Parathyroid adenoma (tissue), 2 donors: ENCODE measurements around the gene GRIK2.

ENCODE experiments used
- H2AFZ ChIP-seq: fragments of 300-600 bp; sonication (generic); one replicate; pipeline ENCODE4 v1.7.0; 2017; ENCODE audit warnings: antibody characterized with exemption, mild to moderate bottlenecking
- H3K27ac ChIP-seq: fragments of 300-600 bp; sonication (generic); one replicate; pipeline ENCODE4 v1.7.0; 2017
- H3K27me3 ChIP-seq: fragments of 300-600 bp; sonication (generic); one replicate; pipeline ENCODE4 v1.7.0; 2017; ENCODE audit warnings: low read length; ENCODE audit not compliant: control insufficient read depth, insufficient read depth
- H3K36me3 ChIP-seq: fragments of 300-600 bp; sonication (generic); one replicate; pipeline ENCODE4 v1.7.0; 2017; ENCODE audit warnings: low read length; ENCODE audit not compliant: control insufficient read depth, insufficient read depth
- H3K4me1 ChIP-seq: fragments of 300-600 bp; sonication (generic); one replicate; pipeline ENCODE4 v1.7.0; 2017; ENCODE audit warnings: control low read depth
- H3K4me2 ChIP-seq: fragments of 300-600 bp; sonication (generic); one replicate; pipeline ENCODE4 v1.7.0; 2017; ENCODE audit warnings: low read length
- H3K4me3 ChIP-seq: fragments of 300-600 bp; sonication (generic); one replicate; pipeline ENCODE4 v1.7.0; 2017; ENCODE audit warnings: low read depth, low read length
- H3K79me2 ChIP-seq: fragments of 300-600 bp; sonication (generic); one replicate; pipeline ENCODE4 v1.7.0; 2017; ENCODE audit warnings: control low read depth
- H3K9ac ChIP-seq: fragments of 300-600 bp; sonication (generic); one replicate; pipeline ENCODE4 v1.7.0; 2017; ENCODE audit warnings: mild to moderate bottlenecking
- H3K9me3 ChIP-seq: fragments of 300-600 bp; sonication (generic); one replicate; pipeline ENCODE4 v1.7.0; 2017; ENCODE audit warnings: low read length; ENCODE audit not compliant: control insufficient read depth
- TF ChIP-seq, protein P1 (sequence below): fragments of 300-600 bp; sonication (generic); IDR thresholded peaks from one replicate; pipeline ENCODE4 v1.7.0; 2017; ENCODE audit warnings: antibody characterized with exemption, mild to moderate bottlenecking
- donor health status: primary hyperparathyroidism.

The GRIK2 gene

DNA sequence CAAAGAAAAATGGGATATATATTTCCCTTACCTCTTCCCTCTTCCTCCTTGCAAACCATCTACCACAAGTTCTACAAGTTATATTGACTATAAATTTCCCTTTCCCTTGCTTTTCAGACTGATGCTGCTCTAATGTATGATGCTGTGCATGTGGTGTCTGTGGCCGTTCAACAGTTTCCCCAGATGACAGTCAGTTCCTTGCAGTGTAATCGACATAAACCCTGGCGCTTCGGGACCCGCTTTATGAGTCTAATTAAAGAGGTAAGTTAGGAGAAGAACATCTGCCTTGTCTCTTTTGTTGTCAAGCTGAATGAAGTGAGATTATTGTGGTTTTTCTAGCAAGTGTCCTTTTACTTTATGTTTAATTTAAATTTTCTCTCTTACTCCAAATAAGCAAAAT lies 406.0 kb downstream of the GRIK2 start:
- no peaks in the 10 kb centered on the region for H3K79me2 ChIP-seq
- H3K9ac ChIP-seq, result no peak overlapping the region
- no peaks in the 10 kb centered on the region for H3K36me3 ChIP-seq
- no peaks in the 10 kb centered on the region for H3K4me1 ChIP-seq
- TF ChIP-seq, protein P1, sequence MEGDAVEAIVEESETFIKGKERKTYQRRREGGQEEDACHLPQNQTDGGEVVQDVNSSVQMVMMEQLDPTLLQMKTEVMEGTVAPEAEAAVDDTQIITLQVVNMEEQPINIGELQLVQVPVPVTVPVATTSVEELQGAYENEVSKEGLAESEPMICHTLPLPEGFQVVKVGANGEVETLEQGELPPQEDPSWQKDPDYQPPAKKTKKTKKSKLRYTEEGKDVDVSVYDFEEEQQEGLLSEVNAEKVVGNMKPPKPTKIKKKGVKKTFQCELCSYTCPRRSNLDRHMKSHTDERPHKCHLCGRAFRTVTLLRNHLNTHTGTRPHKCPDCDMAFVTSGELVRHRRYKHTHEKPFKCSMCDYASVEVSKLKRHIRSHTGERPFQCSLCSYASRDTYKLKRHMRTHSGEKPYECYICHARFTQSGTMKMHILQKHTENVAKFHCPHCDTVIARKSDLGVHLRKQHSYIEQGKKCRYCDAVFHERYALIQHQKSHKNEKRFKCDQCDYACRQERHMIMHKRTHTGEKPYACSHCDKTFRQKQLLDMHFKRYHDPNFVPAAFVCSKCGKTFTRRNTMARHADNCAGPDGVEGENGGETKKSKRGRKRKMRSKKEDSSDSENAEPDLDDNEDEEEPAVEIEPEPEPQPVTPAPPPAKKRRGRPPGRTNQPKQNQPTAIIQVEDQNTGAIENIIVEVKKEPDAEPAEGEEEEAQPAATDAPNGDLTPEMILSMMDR, result no peak
- H2AFZ ChIP-seq, result no peak overlapping the region
- H3K9me3 ChIP-seq, result no peaks in the 10 kb centered on the region
- H3K27me3 ChIP-seq, result no peaks in the 10 kb centered on the region
- H3K27ac ChIP-seq, result no peak overlapping the region
- no peak overlapping the region for H3K4me3 ChIP-seq
- no peak overlapping the region for H3K4me2 ChIP-seq

DNA sequence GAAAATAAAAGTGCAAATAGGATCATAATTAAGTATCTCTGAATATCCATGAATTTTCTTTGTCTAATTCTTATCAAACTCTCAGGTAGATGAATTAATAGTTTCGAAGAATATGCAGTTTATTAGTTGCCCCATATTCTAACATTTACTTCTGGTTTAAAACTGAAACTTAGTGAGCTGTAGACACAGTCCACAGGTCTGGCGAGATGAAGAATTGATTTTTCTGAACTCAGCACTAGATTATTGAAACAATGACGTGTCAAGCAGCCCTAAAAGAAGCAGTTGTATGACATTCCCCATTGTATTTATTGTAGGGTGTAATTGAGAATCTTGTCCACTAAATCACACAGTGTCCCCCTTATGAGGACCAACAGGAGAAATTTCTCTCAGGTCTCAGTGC lies 407.1 kb downstream of the GRIK2 start:
- TF ChIP-seq, protein P1, result no peak

DNA sequence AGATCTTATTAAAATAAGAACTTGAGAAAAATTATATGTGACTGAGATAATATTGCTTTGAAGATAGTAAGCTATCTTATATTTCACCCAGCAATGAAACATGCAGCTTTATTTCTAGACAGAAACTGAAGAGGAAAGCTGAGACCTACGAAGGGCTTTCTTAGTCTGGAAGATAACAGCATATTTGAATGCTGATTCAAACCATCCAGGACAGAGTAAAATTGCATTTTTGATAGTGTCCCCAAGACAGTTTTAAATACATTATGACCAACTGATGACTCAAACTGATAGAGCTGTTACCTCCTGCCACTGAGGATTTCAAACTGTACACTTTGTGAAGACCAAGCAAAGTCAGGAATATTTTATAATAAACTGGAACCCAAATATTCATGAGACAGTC lies 409.6 kb downstream of the GRIK2 start:
- Histone ChIP-seq H3K27ac (no peak overlapping the region), H3K4me1 (no peaks in the 10 kb centered on the region), H3K9me3 (no peaks in the 10 kb centered on the region), H3K36me3 (no peaks in the 10 kb centered on the region), H3K9ac (no peak overlapping the region), H3K27me3 (no peaks in the 10 kb centered on the region), H3K4me3 (no peak overlapping the region), H2AFZ (no peak overlapping the region), H3K79me2 (no peaks in the 10 kb centered on the region), H3K4me2 (no peak overlapping the region)
- TF ChIP-seq, protein P1, result no peak

More for the DNA sequence above, 407.1 kb downstream of the GRIK2 start:
- H3K27me3 ChIP-seq, result no peaks in the 10 kb centered on the region
- H3K9ac ChIP-seq, result no peak overlapping the region
- H3K4me2 ChIP-seq, result no peak overlapping the region
- H3K36me3 ChIP-seq, result no peaks in the 10 kb centered on the region
- no peak overlapping the region for H3K27ac ChIP-seq
- no peak overlapping the region for H3K4me3 ChIP-seq
- no peaks in the 10 kb centered on the region for H3K9me3 ChIP-seq
- no peak overlapping the region for H2AFZ ChIP-seq
- no peaks in the 10 kb centered on the region for H3K79me2 ChIP-seq
- no peaks in the 10 kb centered on the region for H3K4me1 ChIP-seq

DNA sequence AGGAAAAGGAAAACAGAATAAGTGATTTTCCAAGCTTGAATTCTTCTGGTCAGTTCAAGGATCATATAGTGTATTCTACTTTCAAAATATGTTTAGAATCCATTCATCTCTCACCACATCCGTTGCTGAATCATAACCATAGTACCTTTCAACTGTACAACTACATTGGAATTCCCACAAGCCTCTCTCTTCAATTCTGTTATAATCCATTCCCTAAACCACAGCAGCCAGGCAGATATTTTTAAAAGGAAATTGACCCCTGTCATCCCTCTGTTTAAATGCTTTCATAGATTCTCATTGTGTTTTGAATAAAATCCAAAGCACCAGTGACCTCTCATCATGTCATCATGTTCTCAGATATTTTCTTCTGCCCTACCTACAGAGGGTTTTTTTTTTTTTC lies 412.7 kb downstream of the GRIK2 start:
- no peak overlapping the region for H2AFZ ChIP-seq
- TF ChIP-seq, protein P1, result no peak
- H3K9me3 ChIP-seq, result no peaks in the 10 kb centered on the region
- no peak overlapping the region for H3K4me3 ChIP-seq
- H3K27ac ChIP-seq, result no peak overlapping the region
- H3K27me3 ChIP-seq, result no peaks in the 10 kb centered on the region
- H3K4me1 ChIP-seq, result no peaks in the 10 kb centered on the region
- no peaks in the 10 kb centered on the region for H3K36me3 ChIP-seq
- no peaks in the 10 kb centered on the region for H3K79me2 ChIP-seq
- no peak overlapping the region for H3K9ac ChIP-seq
- no peak overlapping the region for H3K4me2 ChIP-seq

DNA sequence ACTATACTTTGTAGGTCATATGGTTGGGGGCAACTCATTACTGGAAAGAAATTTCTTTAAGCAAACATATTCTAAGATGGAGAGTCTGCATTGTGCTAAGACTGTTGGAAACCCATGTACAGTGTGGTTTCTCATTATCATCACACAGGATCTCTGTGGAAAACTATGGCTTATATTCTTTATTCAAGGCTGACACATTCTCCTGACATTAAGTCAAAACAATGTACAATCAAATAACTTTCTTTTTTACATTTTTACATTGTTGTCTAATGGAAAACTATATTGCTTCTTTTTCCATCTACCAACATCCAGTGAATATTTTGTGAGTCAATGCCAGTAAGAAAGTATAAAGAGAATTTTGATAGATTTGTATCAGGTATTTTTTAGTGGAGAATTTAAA lies 417.6 kb downstream of the GRIK2 start:
- H3K4me2 ChIP-seq, result no peak overlapping the region
- H2AFZ ChIP-seq, result no peak overlapping the region
- H3K79me2 ChIP-seq, result no peaks in the 10 kb centered on the region
- no peaks in the 10 kb centered on the region for H3K36me3 ChIP-seq
- H3K9ac ChIP-seq, result no peak overlapping the region
- H3K27me3 ChIP-seq, result no peaks in the 10 kb centered on the region
- H3K9me3 ChIP-seq, result no peaks in the 10 kb centered on the region
- H3K27ac ChIP-seq, result no peak overlapping the region
- H3K4me3 ChIP-seq, result no peak overlapping the region
- TF ChIP-seq, protein P1, result no peak
- H3K4me1 ChIP-seq, result no peaks in the 10 kb centered on the region
